H1 (cell line): ENCODE data around the gene MYO1D.

Experiments
- CEBPB ChIP-seq: IDR thresholded peaks from 2 replicates; pipeline ENCODE4 v1.6.1; 2012; ENCODE audit warnings: low read depth, low read length
- MAX ChIP-seq: IDR thresholded peaks from 2 replicates; pipeline ENCODE4 v1.6.1; 2012; ENCODE audit warnings: inconsistent platforms
- POLR2A ChIP-seq, 2 experiments: IDR thresholded peaks; 1 replicate in 1 of 2; 2 replicates in 1 of 2; pipeline ENCODE4 v1.6.1; 2011; ENCODE audit warnings: low read depth in 2 of 2, low read length in 2 of 2, mild to moderate bottlenecking in 2 of 2; ENCODE audit errors: control extremely low read depth in 1 of 2
- RBBP5 ChIP-seq: IDR thresholded peaks from 2 replicates; pipeline ENCODE4 v1.7.1; 2012; ENCODE audit warnings: low read depth, mild to moderate bottlenecking, inconsistent platforms, low read length, moderate library complexity, borderline replicate concordance
- SAP30 ChIP-seq: fragments of 300-600 bp; sonication (generic); IDR thresholded peaks from 2 replicates; pipeline ENCODE4 v1.7.1; 2012; ENCODE audit warnings: low read length, moderate library complexity, mild to moderate bottlenecking, inconsistent platforms; ENCODE audit not compliant: insufficient read depth, insufficient replicate concordance
- TF ChIP-seq, protein P1 (sequence below), 3 experiments: IDR thresholded peaks; 1 replicate in 2 of 3; 2 replicates in 1 of 3; pipeline versions ENCODE4 v1.5.1 to v1.6.1; 2011; ENCODE audit warnings: low read length in 3 of 3, mild to moderate bottlenecking in 3 of 3, inconsistent platforms in 2 of 3, low read depth in 1 of 3, moderate library complexity in 1 of 3; ENCODE audit not compliant: insufficient read depth in 1 of 3; ENCODE audit errors: control extremely low read depth in 1 of 3

- TF ChIP-seq, protein P1, sequence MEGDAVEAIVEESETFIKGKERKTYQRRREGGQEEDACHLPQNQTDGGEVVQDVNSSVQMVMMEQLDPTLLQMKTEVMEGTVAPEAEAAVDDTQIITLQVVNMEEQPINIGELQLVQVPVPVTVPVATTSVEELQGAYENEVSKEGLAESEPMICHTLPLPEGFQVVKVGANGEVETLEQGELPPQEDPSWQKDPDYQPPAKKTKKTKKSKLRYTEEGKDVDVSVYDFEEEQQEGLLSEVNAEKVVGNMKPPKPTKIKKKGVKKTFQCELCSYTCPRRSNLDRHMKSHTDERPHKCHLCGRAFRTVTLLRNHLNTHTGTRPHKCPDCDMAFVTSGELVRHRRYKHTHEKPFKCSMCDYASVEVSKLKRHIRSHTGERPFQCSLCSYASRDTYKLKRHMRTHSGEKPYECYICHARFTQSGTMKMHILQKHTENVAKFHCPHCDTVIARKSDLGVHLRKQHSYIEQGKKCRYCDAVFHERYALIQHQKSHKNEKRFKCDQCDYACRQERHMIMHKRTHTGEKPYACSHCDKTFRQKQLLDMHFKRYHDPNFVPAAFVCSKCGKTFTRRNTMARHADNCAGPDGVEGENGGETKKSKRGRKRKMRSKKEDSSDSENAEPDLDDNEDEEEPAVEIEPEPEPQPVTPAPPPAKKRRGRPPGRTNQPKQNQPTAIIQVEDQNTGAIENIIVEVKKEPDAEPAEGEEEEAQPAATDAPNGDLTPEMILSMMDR (IDR thresholded peaks at IDR 0.05; ENCODE audit: control extremely low read depth in 1 of 3, insufficient read depth in 1 of 3, low read depth in 1 of 3, low read length in 3 of 3) = no peak
- no peak for TF ChIP-seq SAP30
- no peak for TF ChIP-seq RBBP5
- 0 out of 2 replicates have a peak, but pooled peaks have one; percentile 61 for TF ChIP-seq CEBPB
- no peak for TF ChIP-seq POLR2A (IDR thresholded peaks at IDR 0.05; ENCODE audit: control extremely low read depth in 1 of 2, low read depth in 2 of 2, low read length in 2 of 2)
- TF ChIP-seq MAX = no peak
These were observed 73.4 kb downstream of the MYO1D start for GRCh38 chr17:32803544-32803943.
